Tongue (tissue), 2 donors: ENCODE results near the gene SGCA. TPM values are rescaled to one million over a fixed set of nuclear protein-coding genes. Genes with fewer than 3 reads are reported as not detected.

Source experiments
- DNase-seq: peaks from one replicate; pipeline ENCODE4 v3.0.0-alpha.2; 2015
- total RNA-seq: library from RNA; depleted of rRNA; stranded (reverse); fragments of >200 nt; gene quantifications from one replicate; pipeline ENCODE4 v1.2.3, GENCODE V29; 2014

The SGCA gene
- total RNA-seq, 1 donor from 2014 or later = 148 TPM

DNA sequence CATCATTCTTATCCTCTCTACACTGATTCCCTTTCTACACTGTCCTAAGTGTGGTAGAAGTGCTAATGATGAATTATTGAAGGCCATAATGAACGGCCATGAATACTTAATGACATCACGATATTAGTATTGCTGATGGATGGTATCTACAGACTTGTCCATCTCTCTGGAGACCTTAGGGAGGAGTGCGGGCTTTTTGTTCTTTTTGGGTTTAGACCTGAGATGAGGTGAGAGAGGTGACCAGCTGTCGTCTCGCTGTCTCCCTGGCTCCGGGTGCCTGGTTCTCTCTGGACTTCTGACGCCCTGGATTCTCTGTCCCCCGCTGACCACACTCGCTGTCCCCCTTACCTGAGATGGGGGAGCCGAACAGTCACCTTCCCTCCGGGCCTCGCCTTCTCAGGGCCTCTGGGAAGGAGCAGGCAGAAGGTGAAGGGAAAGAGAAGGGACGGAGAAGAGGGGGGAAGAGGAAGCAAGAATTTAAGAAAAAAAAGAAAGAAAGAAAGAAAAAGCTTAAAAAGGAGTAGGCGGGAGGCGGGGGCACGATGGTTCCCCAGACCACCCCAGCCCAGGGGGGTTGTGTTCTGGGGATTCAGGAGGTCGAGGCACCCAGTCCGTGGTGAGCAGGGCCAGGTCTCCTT, 17.1 kb downstream of the SGCA start:
- no peak for DNase-seq

DNA sequence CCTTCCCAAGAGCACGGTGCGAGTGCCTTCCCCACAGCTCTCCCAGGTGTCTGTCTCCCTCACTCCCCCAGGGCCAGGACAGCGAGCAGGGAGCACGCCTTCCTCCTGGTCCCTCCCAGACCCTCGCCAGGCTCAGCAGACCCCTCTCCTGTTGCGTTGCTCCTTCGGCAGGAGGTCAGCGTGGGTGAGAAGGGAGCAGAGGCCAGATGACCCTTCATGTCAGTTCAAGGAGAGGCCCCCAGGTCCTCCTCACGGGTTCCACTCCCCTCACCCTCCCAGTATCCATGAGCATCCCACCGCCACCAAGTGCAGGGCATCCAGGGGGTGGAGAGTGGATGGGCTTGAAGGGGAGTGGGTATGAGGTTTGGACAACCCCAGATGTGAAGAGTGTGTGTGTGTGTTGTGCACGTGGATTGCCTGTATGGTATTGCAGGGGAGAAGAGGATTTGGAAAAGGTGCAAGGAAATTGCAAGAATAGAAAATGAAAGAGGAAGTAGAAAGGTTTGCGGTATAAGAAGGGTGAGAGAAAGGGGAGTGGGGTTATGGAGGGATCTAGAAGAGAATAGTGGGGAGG, 17.7 kb downstream of the SGCA start:
- DNase-seq = no peak

DNA sequence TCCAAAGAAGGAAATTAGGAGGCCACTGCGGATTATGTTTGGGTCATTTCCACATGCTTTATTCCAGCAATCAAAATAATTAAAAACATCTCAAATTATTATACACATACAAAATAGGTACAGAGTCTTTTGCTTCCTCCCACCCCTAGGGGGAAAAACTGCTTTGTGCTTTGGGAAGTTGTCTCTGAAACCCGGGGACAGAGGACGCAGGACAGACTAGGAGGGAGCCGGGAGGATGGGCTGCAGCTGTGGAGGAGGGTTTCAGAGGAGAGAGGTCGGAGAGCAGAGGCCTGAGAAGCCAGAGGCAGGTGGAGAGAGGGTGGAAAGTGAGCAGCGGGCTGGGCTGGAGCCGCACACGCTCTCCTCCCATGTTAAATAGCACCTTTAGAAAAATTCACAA, 18.3 kb downstream of the SGCA start:
- DNase-seq = no peak

DNA sequence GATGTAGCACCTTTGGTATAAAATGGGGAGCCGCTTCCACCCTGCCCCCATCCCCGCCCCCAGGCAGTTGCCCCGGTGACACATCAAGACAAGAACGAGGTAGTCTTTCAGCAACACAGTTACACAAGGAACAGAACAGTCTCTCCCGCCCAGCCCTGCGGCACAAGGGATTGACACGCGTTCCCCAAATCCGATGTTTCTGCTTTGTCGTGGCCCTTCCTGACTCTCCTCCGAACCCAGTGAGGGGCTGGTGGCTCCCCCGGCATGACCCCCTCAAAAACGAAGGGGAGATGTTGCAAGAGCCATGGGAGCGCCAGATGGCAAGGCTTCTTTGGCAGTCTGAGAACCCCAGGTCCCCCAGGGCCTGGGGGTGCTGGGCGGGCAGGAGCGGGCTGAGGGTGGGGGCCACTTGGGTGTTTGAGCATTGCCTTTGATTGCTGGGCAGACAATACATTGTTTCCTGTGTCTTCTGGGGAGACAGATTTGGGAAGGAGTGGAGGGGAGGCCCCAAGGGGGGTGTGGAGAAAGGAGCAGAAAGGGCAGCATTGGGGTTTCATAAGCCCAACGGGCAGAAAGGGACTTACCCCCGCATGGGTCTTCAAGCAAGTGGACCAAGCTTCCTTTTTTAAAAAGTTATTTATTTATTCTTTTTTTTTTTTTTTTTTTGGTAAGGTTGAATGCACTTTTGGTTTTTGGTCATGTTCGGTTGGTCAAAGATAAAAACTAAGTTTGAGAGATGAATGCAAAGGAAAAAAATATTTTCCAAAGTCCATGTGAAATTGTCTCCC, 19.0 kb downstream of the SGCA start:
- no peak for DNase-seq

DNA sequence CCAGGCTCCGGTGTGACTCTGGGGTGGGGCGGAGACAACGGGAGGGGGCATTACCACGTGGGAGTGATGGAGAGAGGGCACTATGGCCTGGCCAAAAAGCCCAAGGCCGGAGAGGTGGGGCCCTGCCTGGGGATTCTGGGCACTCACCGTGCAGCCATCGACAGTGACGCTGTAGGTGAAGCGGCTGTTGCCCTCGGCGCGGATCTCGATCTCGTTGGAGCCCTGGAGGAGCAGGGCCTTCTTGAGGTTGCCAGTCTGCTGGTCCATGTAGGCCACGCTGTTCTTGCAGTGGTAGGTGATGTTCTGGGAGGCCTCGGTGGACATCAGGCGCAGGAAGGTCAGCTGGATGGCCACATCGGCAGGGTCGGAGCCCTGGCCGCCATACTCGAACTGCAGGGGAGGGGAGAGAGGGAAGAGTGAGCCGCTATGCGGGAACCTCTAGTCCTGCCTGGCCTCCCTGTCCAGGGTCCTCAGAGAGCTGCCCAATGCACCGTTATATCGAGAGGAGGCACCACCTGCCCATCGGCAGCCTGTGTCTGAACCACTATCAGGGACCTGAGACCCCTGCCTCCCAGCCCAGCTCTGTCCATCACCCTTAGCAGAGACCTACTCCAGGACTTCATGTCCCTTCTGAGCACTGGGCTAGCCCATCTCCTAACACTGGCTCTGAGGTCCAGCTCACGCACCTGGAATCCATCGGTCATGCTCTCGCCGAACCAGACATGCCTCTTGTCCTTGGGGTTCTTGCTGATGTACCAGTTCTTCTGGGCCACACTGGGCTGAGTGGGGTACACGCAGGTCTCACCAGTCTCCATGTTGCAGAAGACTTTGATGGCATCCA, 20.0 kb downstream of the SGCA start:
- no peak for DNase-seq

DNA sequence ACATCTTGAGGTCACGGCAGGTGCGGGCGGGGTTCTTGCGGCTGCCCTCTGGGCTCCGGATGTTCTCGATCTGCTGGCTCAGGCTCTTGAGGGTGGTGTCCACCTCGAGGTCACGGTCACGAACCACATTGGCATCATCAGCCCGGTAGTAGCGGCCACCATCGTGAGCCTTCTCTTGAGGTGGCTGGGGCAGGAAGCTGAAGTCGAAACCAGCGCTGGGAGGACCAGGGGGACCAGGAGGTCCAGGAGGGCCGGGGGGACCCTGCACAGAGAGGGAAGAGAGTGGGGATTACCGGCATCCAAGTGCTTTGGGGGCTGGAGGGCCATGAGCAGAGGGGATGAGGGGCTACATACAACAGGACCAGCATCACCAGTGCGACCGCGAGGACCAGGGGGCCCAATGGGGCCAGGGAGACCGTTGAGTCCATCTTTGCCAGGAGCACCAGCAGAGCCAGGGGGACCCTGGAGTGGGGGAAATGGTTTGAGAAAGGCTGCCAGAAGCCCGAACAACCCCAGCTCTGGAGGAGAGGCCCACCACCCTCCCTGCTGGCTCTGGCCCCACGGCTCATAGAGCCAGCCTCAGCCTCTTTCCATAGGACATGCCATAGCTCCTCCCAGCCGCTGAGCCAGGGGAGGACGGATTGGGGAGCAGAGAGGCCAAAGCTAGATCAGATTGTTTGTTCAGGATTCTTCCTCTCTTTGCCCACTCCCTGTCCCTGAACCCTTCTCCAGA, 21.0 kb downstream of the SGCA start:
- DNase-seq = no peak

DNA sequence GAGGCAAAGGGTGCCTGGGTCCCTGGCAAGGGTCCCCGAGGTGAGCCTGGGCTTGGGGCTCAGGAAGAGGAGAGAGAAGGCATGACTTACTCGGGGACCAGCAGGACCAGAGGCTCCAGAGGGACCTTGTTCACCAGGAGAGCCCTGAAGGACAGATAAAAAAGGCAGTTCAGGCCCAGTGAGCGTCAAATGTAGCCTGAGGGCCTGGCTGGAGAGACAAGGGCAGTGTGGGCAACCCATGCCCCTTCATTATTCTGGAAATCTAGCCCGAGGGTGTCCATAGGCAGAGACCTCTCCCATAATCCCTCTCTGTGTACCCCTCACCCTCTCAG, 21.6 kb downstream of the SGCA start:
- no peak for DNase-seq

DNA sequence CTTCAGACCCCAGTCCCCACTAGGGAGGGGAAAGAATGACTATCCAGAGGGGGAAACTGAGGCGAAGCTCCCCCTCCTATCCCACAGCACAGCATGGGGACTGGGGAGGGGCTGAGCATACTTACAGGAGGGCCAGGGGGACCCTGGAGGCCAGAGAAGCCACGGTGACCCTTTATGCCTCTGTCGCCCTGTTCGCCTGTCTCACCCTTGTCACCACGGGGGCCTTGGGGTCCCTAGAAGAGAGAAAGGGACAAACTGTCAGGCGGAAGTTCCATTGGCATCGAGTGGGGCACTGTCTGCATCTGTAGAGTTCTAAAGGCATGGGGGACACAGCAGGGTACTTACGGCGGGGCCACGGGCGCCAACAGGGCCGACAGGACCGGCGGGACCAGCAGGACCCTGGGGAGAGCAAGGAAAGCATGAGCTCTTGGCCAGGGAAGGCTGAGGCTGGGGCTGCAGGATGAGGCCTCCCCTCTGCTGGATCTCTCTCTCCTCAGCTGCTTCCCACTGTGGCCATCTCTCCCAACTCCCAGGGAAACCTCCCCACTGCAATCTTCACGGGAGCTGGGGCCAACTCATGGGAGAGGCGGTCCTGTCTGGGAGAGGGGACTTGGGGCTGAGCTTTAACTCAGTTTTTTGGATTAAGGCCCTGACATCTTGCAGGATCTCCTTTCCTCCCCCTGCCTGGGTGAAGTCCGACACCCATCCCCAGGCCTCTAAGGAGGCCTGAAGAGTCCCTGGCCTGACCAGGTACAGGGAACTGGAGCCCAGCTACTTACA, 22.1 kb downstream of the SGCA start:
- DNase-seq = no peak

DNA sequence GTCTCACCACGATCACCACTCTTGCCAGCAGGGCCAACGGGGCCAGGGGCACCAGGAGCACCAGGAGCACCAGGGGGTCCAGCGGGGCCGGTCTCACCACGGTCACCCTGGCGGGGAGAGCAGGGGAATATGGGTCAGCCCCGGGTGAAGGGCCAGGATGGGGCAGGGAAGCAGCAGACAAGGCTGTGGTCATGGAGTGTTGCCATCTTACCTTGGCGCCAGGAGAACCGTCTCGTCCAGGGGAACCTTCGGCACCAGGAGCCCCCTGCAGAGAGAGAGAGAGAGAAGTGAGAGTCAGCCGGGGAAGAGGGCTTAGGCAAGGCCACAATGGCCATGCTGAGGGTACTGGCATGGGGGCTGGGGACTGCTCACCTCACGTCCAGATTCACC, 22.7 kb downstream of the SGCA start:
- DNase-seq = no peak

DNA sequence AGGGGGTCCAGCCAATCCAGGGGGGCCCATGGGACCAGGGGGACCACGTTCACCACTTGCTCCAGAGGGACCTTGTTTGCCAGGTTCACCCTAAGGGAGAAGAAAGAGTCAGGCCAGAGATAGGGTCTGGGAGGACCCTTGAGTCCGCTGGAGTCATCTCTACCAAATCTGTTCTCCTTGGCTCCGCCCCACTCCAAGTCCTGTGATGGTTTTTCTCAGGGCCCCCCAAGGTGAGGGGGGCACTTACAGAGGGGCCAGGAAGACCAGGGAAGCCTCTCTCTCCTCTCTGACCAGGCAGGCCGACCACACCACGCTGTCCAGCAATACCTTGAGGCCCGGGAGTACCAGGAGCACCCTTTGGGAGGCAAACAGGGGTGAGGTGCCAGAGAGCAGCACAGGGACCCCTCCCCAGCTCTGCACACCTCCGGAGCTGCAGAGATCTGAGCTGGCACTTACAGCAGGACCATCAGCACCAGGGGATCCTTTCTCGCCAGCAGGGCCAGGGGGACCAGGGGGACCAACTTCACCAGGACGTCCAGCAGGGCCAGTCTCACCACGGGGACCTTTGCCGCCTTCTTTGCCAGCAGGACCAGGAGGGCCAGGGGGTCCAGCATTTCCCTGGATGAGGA, 23.2 kb downstream of the SGCA start:
- no peak for DNase-seq

DNA sequence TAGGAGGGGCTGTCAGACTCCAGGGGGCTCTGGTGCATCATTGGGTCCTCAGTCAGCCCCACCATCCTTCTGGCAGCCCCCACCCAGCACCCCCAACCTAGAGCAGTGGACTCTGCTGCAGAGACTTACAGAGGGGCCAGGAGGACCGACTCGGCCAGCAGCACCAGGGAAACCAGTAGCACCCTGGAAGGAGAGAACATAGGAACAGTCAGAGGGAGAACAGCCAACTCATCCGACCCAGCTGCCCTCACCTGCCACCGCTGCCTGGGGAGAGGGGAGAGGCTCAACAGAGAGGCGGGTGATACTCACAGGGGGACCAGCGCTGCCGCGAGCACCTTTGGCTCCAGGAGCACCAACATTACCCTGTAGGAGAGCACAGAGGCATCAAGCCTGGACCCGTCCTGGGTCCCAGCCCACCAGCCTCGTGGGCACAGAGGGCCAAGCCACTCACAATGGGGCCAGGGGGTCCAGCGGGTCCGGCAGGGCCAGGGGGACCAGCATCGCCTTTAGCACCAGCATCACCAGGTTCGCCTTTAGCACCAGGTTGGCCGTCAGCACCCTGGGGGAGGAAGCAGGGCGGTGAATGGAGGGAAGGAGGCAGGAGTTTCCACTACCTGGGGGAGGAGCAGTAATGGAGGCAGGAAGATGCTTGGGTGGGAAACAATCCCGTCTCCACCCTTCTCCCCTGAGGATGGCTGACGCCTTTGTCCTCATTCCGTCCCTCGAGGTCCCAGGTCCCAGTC, 23.9 kb downstream of the SGCA start:
- DNase-seq = no peak

DNA sequence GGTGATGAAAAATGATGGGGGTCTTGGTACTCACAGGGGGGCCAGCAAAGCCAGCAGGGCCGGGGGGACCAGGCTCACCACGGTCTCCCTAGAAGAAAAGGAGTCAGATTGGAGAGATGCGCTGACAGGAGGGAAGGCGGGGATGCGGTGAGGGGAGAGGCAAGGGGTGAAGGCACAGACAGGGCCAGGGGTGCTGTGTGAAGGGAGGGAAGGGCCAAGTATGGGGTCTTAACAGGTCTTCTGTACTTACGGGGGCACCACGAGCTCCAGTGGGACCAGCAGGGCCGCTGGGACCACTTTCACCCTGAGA, 24.4 kb downstream of the SGCA start:
- no peak for DNase-seq

DNA sequence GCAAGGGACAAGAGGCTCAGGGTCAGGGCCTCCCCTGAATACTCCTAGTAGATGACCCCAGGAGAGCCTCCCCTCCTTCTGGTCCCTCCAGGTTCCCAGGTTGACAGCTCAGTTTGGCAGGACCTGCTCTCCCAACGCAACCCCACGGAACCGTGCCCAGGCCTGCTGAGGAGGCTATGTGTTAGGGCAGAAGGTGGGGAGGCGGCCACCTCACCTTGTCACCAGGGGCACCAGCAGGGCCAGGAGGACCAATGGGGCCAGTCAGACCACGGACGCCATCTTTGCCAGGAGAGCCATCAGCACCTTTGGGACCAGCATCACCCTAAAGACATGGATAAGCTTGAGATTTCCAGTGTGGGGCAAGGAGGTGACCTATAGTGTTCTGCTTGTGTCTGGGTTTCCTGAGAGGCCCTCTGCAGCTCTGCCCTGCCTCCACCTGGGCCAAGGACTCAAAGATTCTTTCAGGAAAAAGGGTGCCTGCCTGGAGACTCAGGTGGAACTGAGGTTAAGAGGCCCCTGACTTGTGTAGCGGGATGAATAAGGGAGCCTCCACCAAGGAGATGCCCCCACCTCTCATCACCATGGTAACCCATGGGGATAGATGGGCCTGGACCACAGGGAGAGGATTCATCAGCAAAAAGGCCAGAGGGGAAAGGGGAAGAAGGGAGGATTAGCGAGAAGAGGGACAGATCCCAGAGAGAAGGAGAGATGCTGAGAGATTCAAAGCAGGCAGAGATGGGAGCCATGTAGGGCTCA, 25.0 kb downstream of the SGCA start:
- DNase-seq = no peak

DNA sequence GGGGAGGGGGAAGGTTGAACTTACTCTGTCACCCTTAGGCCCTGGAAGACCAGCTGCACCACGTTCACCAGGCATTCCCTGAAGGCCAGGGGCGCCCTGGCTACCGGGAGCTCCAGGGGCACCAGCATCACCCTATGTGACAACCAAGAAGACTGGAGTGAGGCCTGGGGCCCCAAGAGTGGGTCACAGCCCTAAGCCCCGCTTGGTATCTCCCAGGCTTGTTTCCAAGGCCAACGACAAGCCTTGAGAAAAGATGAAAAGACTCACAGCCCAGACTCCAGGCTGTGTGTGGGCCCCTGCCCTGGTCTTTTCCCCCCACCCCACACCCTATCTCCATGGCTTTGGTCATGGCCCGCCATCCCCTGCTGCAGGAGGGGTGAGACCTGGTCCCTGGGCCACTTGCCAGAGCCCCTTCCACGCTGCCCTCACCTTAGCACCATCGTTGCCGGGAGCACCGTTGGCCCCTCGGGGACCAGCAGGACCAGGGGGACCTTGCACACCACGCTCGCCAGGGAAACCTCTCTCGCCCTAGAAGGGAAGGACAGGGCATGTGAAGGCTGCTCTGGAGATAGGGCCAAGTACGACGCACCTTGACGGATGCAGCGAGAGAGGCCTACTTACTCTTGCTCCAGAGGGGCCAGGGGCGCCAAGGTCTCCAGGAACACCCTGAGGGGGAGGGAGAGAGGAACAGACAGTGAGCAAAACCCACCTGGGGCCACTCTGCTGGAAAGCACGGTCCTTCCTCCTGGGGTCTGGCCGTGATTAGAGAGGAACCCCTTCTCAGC, 25.7 kb downstream of the SGCA start:
- DNase-seq = no peak

DNA sequence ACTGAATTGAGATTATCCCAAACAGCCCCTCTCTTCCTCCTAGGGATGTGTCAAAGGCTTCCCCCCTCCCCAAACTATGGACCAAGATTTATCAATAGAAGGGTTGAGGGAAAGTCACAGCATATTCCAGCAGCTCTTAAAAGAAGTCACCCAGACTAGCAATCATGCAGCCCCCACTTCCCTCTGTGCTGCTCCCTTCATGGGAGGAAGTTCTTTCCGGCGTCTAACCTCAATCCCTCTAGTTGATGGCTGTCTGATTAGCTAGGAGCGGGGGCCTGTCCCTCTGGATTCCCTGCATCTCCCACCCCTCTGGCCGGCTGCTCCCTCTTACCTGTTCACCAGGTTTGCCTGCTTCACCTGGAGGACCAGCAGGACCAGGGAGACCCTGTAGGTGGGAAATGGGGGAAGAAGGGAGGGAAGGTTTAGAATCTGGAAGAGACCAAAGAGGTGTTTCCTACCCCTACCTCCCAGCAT, 26.4 kb downstream of the SGCA start:
- no peak for DNase-seq

DNA sequence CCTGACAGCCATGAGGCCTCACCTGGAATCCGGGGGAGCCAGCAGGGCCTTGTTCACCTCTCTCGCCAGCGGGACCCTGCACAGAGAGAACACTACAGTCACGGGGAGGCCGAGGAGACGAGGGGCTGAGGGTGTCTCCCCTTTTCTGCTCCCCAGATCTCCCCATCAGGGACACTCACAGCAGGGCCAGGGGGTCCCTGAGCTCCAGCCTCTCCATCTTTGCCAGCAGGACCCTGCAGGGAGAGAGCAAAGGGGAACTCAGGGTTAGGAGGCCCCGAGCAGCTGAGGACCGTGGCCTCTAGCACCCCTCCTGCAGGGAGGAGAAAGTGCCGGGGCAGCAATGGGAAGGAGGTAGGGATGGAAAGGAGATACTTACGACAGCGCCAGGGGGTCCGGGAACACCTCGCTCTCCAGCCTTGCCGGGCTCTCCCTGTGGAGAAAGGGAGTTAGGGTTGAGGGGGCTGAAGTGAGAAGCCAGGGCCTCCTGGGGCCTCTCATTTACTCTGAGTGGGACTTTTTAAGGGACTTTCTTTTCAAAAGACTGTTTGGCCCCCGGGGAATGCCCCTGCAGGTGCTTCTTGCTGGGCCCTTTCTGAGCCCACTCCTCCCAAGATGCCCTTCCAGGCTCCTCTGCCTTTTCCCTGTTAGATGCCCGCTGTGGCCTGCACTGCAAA, 26.9 kb downstream of the SGCA start:
- DNase-seq = no peak

DNA sequence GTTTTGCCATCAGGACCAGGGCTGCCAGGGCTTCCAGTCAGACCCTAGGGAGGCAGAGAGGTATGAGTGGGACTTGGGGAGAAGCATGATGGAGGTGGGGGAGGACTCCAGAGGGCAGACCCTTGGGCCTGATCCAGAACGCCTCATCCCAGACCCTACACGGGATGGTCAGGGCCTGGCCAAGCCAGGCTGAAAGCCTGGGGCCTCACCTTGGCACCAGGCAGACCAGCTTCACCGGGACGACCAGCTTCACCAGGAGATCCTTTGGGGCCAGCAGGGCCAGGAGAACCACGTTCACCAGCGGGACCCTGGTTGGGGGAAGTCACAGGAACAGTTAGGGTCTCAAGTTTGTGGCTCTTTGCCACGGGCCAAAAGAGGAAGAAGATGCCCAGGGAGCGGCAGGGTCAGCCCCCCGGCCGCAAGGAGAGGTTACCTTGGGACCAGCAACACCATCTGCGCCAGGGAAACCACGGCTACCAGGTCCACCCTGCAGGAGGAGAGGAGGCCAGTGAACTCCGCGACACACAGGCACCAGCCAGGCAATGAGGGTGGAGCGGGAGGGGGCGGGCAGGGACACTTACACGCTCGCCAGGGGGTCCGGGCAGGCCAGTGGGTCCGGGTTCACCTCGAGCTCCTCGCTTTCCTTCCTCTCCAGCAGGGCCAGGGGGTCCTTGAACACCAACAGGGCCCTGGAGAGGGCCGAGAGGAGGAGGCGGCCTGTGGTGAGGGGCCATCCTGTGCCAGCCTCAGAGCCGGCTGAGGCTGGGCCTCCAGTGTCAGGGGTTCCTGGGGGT, 28.5 kb downstream of the SGCA start:
- no peak for DNase-seq
